Spleen (tissue), 7 donors: ENCODE results near the gene MYOCD.

ENCODE experiments used
- CTCF ChIP-seq, 11 experiments: fragments of 200-600 bp in 7 of 11; fragments of 450-650 bp in 4 of 11; sonication (generic) in 4 of 11; IDR thresholded peaks in 8 of 11; conservative IDR thresholded peaks in 3 of 11; 1 replicate in 7 of 11; 2 replicates in 4 of 11; pipeline versions ENCODE4 v1.4.0 to v1.8.0; 2016 to 2021; ENCODE audit warnings: antibody characterized with exemption in 11 of 11, inconsistent platforms in 4 of 11, mild to moderate bottlenecking in 1 of 11
- POLR2A ChIP-seq, 3 donors: fragments of 450-650 bp; IDR thresholded peaks; one replicate each; pipeline ENCODE4 v1.5.1; 2017; ENCODE audit warnings: antibody characterized with exemption in 3 of 3, mild to moderate bottlenecking in 1 of 3
- POLR2AphosphoS5 ChIP-seq, 3 donors: sonication (generic); formaldehyde crosslinking; IDR thresholded peaks; one replicate each; pipeline ENCODE4 v1.5.1; 2017; ENCODE audit warnings: antibody characterized with exemption in 3 of 3
- donor health status: DM: no; HTN: no; CAD: no; lungs with moderate emphysema.
- donor health status: DM: no; HTN: no; CAD: no.
- donor health status: DM: no; HTN: no; CAD: no.

DNA sequence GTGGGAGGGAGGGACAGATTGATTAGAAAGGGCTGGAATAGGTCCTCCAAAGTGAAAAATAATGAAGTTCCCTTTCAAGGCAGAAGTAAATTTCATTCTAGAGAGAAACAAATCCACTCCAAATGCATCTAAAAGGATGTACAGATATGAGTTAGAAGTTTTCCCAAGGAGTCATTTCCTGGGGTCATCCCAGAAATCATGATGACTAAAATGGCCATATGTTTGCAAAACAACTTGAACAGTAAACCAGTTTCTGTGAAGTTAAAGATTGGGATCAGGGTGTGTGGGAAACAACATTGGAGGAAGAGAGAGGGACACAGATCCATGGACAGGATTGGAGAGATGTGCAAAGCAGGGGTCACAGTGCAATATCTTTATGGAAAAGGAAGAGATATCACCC, 91.1 kb downstream of the MYOCD start:
- TF ChIP-seq CTCF (IDR thresholded peaks at IDR 0.05 in 8 of 11, conservative IDR thresholded peaks at IDR 0.05 in 3 of 11) = no peak
- no peak for TF ChIP-seq POLR2A (IDR thresholded peaks at IDR 0.05)
- TF ChIP-seq POLR2AphosphoS5 (IDR thresholded peaks at IDR 0.05) = no peak
